ENCODE data around the gene AGBL1. TPM values are rescaled to one million over a fixed set of nuclear protein-coding genes. Genes with fewer than 3 reads are reported as not detected.
A peak's percentile ranks its signal among the peaks of the same experiment; 100 is the strongest.

AGBL1 gene
- polyA plus RNA-seq, 1 experiment: not detected

GRCh38 chr15:86229306-86229705 lies 149.6 kb downstream of the AGBL1 start:
- no peak for TF ChIP-seq CTCF (IDR thresholded peaks at IDR 0.05; ENCODE audit: low read depth, low read length)
- no peak overlapping the region for H3K4me3 ChIP-seq (ENCODE audit: low read depth, low read length)
- peaks cover 15% of the 10 kb centered on the region for H3K9me3 ChIP-seq (ENCODE audit: control insufficient read depth, insufficient read depth, low read length)
- ChIA-PET CTCF (no interaction called here), POLR2A (no interaction called here)
- no peak for DNase-seq (ENCODE audit: low read depth, low spot score)
- H3K27ac ChIP-seq (ENCODE audit: low read depth, low read length): no peak overlapping the region
- H3K27me3 ChIP-seq (ENCODE audit: control insufficient read depth, insufficient read depth, low read length): no peaks in the 10 kb centered on the region

- CTCF ChIA-PET: no interaction called here
- no peaks in the 10 kb centered on the region for H3K27me3 ChIP-seq (ENCODE audit: control insufficient read depth, insufficient read depth, low read length)
These were observed 150.3 kb downstream of the AGBL1 start for GRCh38 chr15:86229936-86230335.

GRCh38 chr15:86231864-86232721 lies 152.4 kb downstream of the AGBL1 start:
- ChIA-PET CTCF (no interaction called here), POLR2A (no interaction called here)
- Histone ChIP-seq H3K9me3 (ENCODE audit: control insufficient read depth, insufficient read depth, low read length) (peaks cover 8% of the 10 kb centered on the region), H3K27me3 (ENCODE audit: control insufficient read depth, insufficient read depth, low read length) (no peaks in the 10 kb centered on the region), H3K27ac (ENCODE audit: low read depth, low read length) (no peak overlapping the region), H3K4me3 (ENCODE audit: low read depth, low read length) (no peak overlapping the region)
- peak; percentile 17; the same call in 1 of the 2 replicates for TF ChIP-seq CTCF (IDR thresholded peaks at IDR 0.05; ENCODE audit: low read depth, low read length)
- DNase-seq (ENCODE audit: low read depth, low spot score): no peak

More at GRCh38 chr15:86229936-86230335, 150.3 kb downstream of the AGBL1 start:
- DNase-seq (ENCODE audit: low read depth, low spot score): no peak
- no peak for TF ChIP-seq CTCF (IDR thresholded peaks at IDR 0.05; ENCODE audit: low read depth, low read length)
- no peak overlapping the region for H3K27ac ChIP-seq (ENCODE audit: low read depth, low read length)
- no peak overlapping the region for H3K4me3 ChIP-seq (ENCODE audit: low read depth, low read length)
- H3K9me3 ChIP-seq (ENCODE audit: control insufficient read depth, insufficient read depth, low read length): peaks cover 11% of the 10 kb centered on the region
- POLR2A ChIA-PET: no interaction called here

- no peaks in the 10 kb centered on the region for H3K27me3 ChIP-seq (ENCODE audit: control insufficient read depth, insufficient read depth, low read length)
- H3K27ac ChIP-seq (ENCODE audit: low read depth, low read length): no peak overlapping the region
- CTCF ChIA-PET: no interaction called here
- no peak for TF ChIP-seq CTCF (IDR thresholded peaks at IDR 0.05; ENCODE audit: low read depth, low read length)
- no peak for DNase-seq (ENCODE audit: low read depth, low spot score)
- no peak overlapping the region for H3K4me3 ChIP-seq (ENCODE audit: low read depth, low read length)
- H3K9me3 ChIP-seq (ENCODE audit: control insufficient read depth, insufficient read depth, low read length): peaks cover 8% of the 10 kb centered on the region
- POLR2A ChIA-PET: no interaction called here
These were observed 156.0 kb downstream of the AGBL1 start for GRCh38 chr15:86235667-86236066.

GRCh38 chr15:86236356-86237110 lies 156.9 kb downstream of the AGBL1 start:
- DNase-seq (ENCODE audit: low read depth, low spot score): no peak
- no peak for TF ChIP-seq CTCF (IDR thresholded peaks at IDR 0.05; ENCODE audit: low read depth, low read length)
- Histone ChIP-seq H3K27me3 (ENCODE audit: control insufficient read depth, insufficient read depth, low read length) (no peaks in the 10 kb centered on the region), H3K27ac (ENCODE audit: low read depth, low read length) (no peak overlapping the region), H3K4me3 (ENCODE audit: low read depth, low read length) (no peak overlapping the region), H3K9me3 (ENCODE audit: control insufficient read depth, insufficient read depth, low read length) (peaks cover 8% of the 10 kb centered on the region)
- POLR2A ChIA-PET: no interaction called here
- CTCF ChIA-PET: no interaction called here
